Measurements from ENCODE around the gene MUSK.

- TF ChIP-seq RNF2 (IDR thresholded peaks at IDR 0.05; ENCODE audit: borderline replicate concordance, low read depth, low read length, missing control alignments, poor library complexity, severe bottlenecking) (no peak), POLR2A (IDR thresholded peaks at IDR 0.05; ENCODE audit: control extremely low read depth in 1 of 2, low read depth in 2 of 2, low read length in 2 of 2) (no peak), RAD21 (IDR thresholded peaks at IDR 0.05 in 1 of 2, conservative IDR thresholded peaks at IDR 0.05 in 1 of 2; ENCODE audit: low read depth in 2 of 2, low read length in 2 of 2) (no peak), POLR2AphosphoS5 (IDR thresholded peaks at IDR 0.05; ENCODE audit: low read depth, low read length) (no peak), BCL11A (IDR thresholded peaks at IDR 0.05; ENCODE audit: low read depth in 2 of 2, low read length in 2 of 2) (no peak), SIX5 (IDR thresholded peaks at IDR 0.05; ENCODE audit: low read depth, low read length) (no peak), MAX (IDR thresholded peaks at IDR 0.05) (no peak)
Measured at GRCh38 chr9:110782701-110783100, 114.1 kb downstream of the MUSK start.
